Activated CD4-positive, alpha-beta T cell treated with anti-CD3 and anti-CD28 coated beads, Interleukin-2, amount 50 U/mL, for 16 hours (primary cell): Measurements from ENCODE around the gene MSRB1.
A peak's percentile ranks its signal among the peaks of the same experiment; 100 is the strongest.
"Not testable (repeated sequence)": the region's sequence is repeated elsewhere in the genome, so short reads cannot be mapped to it uniquely, and the experiment has no call there.

ENCODE experiments used
- DNase-seq: peaks from one replicate; pipeline ENCODE4 v3.0.0-alpha.2; 2020

Gene MSRB1

GRCh38 chr16:1978476-1979120, 35.6 kb upstream of the MSRB1 start:
- no peak for DNase-seq

- DNase-seq = no peak
Observed at GRCh38 chr16:1977875-1978268, 34.9 kb upstream of the MSRB1 start.

- DNase-seq = no peak
Observed at GRCh38 chr16:1976951-1977874, 34.2 kb upstream of the MSRB1 start.

- DNase-seq = no peak
Observed at GRCh38 chr16:1976216-1976520, 33.2 kb upstream of the MSRB1 start.

GRCh38 chr16:1975432-1976215, 32.6 kb upstream of the MSRB1 start:
- no peak for DNase-seq

GRCh38 chr16:1974157-1975070, 31.4 kb upstream of the MSRB1 start:
- no peak for DNase-seq

GRCh38 chr16:1973461-1974156, 30.6 kb upstream of the MSRB1 start:
- no peak for DNase-seq

GRCh38 chr16:1972490-1972877, 29.5 kb upstream of the MSRB1 start:
- no peak for DNase-seq

- peak; percentile 98 for DNase-seq
Observed at GRCh38 chr16:1971796-1972489, 28.9 kb upstream of the MSRB1 start, which contains the start of gene TBL3. TBL3 (plus strand) TSS chr16:1972053; CDS start chr16:1972165, 112 bp downstream.

- no peak for DNase-seq
Observed at GRCh38 chr16:1968146-1968953, 25.4 kb upstream of the MSRB1 start.

GRCh38 chr16:1966460-1966859, 23.5 kb upstream of the MSRB1 start, which contains the start of gene RNF151:
RNF151 (plus strand) TSS chr16:1966856; CDS start chr16:1966882, 26 bp downstream.
- no peak for DNase-seq

GRCh38 chr16:1965396-1966001, 22.5 kb upstream of the MSRB1 start:
- DNase-seq = peak; percentile 24

GRCh38 chr16:1964506-1965395, 21.8 kb upstream of the MSRB1 start, which contains the start of gene RPS2:
RPS2 (minus strand) TSS chr16:1964826; CDS start chr16:1964625, 201 bp downstream.
- DNase-seq = peak; percentile 99

GRCh38 chr16:1963806-1964505, 21.0 kb upstream of the MSRB1 start:
- peak; percentile 54 for DNase-seq

- not testable (repeated sequence) for DNase-seq
Observed at GRCh38 chr16:1962161-1963153, 19.5 kb upstream of the MSRB1 start.

GRCh38 chr16:1961651-1962067, 18.7 kb upstream of the MSRB1 start:
- DNase-seq = peak; percentile 61
